Ramos (cell line): ENCODE data around the gene FSHR.

Experiments used
- in situ Hi-C: fragments of 300-500 bp; cut with MboI; formaldehyde crosslinking; loops from one replicate; pipeline ENCODE4 v1.14.3; 2022; ENCODE audit warnings: low sequenced_read_pairs; ENCODE audit not compliant: unreplicated experiment

Gene FSHR

GRCh38 chr2:49122107-49122506 lies 32.2 kb downstream of the FSHR start:
- in situ Hi-C loops, result no loop called here

- in situ Hi-C loops, result no loop called here
Observed at GRCh38 chr2:49113046-49113445, 41.3 kb downstream of the FSHR start.

DNA sequence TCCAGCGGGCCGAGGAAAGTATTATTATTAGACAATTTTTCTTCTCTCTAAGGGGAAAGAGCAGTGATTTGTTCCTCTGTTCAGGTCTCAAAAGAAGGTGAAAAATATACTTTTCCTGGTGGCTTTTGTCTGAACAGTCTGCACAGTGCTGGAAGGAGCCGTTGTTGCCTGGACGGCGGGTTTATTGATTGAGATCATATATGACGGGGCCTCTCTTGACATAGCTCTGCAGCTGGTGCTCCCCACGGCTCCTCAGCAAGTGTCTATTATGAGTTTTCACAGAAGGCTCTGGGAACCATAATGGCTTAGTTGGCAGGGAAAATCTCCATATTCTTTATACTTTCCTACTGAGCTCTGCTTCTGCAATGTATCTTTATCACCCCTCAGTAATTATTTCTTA lies 42.9 kb downstream of the FSHR start:
- in situ Hi-C loops, result no loop called here

GRCh38 chr2:49111006-49111405 lies 43.3 kb downstream of the FSHR start:
- in situ Hi-C loops, result no loop called here

DNA sequence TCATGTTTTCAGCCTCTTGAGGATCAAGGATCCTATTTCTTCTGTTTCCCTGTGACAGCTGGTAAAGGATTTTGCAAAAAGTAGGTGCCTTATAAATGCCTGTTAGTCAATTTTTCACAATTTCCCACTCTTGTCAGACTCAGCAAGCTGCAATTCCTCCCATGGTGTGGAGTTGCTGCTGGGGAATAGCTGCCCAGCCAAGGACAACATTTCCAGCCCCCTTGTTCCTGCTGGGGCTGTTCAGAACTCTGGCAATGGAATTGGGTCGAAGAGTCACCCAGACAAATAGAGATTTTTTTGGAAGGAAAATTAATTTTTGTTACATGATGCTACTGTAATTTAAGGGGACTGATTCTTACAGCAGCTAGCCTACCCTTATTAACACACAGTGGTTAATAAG lies 43.7 kb downstream of the FSHR start:
- in situ Hi-C loops, result no loop called here

DNA sequence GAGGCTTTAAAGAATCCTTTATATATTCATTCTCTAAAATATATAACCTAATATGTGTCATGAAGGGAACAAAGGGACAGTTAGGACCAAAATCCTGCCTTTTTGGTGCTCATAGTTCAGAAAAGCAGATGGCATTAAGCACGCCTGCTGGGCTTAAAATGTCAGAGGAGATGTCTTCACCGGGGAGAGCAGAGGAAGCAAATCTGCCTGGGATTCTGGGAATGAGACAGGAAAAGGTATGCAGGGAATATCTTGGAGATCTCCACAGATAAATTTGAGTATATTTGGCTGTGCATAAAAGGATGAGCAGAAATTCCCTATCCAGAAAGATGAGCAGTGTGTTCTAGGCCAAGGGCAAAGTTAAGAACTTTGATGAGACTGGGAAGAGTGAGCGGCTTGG lies 45.5 kb downstream of the FSHR start:
- in situ Hi-C loops, result no loop called here

GRCh38 chr2:49108436-49108835 lies 45.9 kb downstream of the FSHR start:
- in situ Hi-C loops, result no loop called here

GRCh38 chr2:49105506-49105905 lies 48.8 kb downstream of the FSHR start:
- in situ Hi-C loops, result no loop called here

DNA sequence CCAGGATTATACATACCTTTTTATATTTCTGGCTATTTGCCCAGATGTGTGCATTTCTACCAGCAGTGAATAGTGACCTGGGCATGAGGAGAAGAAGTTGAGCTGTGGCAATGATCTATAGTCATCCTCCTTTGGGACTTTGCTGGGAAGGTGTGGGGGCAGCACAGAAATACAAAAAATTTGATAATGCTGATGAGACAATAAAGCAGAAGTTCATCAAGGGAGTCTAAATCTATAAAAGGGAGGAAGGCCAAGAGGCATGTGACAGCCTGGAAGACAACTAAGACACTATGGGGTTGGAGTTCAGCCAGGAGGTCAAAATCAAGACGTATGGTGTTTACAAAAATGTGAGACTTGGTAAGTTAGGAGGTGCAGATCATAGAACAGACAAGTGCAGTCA lies 52.2 kb downstream of the FSHR start:
- in situ Hi-C loops, result no loop called here

DNA sequence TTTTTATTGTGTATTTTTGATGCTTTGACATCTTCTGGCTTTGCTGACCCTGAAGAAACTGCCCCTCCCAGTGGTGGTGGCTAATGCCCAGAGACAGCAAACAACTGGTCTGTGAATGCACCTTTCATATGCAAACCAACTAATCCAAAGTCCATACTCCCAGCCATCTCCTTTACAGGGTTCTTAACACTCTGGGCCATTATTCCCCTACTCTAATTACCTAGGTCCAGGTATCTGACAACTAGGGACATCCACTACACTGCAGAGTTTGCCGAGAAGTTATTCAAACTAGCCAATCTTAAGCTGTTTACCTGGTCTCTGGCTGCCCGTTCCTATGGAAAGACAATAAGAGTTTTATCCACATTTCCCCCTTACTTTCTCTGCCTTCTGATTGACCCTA lies 73.6 kb downstream of the FSHR start:
- in situ Hi-C loops, result no loop called here

DNA sequence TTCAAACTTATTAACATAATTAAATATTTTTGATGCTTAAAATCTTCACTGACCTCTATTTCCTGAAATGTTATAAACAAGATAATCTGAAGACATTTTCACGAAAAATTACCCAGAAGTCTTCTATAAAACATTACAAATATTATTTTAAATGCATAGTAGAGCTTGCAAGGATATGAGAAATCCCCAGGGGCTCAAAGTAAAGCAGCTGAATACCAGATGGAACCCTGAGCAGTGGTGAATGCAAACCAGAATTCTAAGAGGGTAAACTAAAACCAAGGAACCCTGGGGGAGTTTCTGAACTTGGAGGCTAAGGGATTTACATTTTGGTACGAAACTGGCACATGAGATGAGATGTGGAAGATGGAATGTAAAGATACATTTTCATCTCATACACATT lies 83.6 kb downstream of the FSHR start:
- in situ Hi-C loops, result no loop called here

- in situ Hi-C loops, result no loop called here
Observed at GRCh38 chr2:49069829-49070228, 84.5 kb downstream of the FSHR start.

GRCh38 chr2:49068613-49069012 lies 85.7 kb downstream of the FSHR start:
- in situ Hi-C loops, result no loop called here

DNA sequence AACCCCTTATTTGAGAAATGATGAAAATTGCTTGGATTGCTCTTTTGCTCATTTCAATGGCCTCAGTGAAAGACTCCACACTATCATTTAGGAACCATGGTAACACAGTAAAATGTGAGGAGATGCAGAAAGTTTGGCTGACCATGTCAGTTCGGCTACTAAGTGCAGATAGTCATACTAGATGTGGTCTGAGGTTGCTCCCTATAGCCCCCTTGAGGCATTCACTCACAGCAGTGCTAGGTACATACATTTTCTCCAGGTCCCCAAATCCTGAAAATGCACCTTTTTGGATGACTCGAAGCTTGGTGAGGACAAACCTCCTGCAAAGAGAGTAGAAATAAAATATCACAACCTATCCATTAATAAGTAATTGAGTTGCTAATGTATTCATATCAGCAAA lies 86.3 kb downstream of the FSHR start:
- in situ Hi-C loops, result no loop called here

GRCh38 chr2:49053156-49053555 lies 101.2 kb downstream of the FSHR start:
- in situ Hi-C loops, result no loop called here

DNA sequence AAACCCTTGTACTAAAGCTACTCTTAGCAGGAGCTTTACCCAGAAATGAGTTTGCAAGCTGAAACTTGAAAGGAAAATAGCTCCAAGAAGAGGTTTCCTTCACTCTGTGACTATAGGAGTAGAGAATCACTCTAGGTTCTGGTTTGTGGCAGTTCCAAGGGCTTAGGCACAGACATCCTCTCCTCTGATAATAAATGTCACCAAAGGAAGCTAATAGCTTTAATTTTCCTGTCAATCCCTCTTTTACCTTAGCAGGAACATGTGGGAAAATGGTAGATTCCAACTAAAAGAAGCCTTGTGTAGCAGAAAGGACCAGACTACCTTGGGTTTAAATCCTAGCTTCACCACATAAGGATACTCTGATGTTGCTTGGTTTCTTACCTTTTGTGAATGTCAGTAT lies 104.0 kb downstream of the FSHR start:
- in situ Hi-C loops, result no loop called here

DNA sequence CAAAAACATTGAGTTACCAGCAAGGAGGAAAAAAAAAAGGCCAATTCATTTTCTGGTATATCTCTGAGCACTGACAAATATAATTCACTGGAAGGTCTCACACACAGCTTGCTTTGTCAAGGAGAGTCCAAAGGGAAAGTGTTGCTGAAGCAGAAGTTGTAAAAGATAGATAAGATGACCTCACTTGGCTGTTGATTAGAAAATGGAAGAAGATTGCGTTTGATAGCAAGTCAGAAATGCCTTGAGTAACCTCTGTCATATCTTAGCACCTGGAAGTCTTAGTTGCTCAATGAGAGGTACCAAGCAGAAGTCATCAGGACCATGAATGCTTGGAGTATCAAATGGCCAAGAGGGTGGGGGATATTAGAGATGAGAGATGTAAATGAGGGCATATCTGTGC lies 105.2 kb downstream of the FSHR start:
- in situ Hi-C loops, result no loop called here

DNA sequence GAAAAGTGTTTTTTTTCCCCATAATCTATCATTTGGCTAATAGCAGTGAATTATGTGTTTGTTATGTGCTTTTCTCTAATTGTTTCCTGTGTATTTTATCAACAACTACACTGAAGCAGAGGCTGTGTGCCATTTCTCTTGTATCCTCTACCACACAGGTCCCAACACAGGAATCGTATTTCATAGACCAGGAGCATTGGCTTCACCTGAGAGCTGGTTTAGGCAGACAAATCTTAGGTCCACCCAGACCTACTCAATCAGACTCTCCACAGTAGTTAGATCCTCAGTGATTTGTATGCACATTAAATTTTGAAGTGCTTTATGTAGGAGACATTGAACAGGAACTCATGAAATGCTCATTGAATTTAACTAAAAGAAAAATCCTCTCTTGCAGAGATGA lies 109.2 kb downstream of the FSHR start:
- in situ Hi-C loops, result no loop called here

- in situ Hi-C loops, result no loop called here
Observed at GRCh38 chr2:49044350-49045079, 109.8 kb downstream of the FSHR start.

- in situ Hi-C loops, result no loop called here
Observed at GRCh38 chr2:49043405-49043982, 110.8 kb downstream of the FSHR start.

DNA sequence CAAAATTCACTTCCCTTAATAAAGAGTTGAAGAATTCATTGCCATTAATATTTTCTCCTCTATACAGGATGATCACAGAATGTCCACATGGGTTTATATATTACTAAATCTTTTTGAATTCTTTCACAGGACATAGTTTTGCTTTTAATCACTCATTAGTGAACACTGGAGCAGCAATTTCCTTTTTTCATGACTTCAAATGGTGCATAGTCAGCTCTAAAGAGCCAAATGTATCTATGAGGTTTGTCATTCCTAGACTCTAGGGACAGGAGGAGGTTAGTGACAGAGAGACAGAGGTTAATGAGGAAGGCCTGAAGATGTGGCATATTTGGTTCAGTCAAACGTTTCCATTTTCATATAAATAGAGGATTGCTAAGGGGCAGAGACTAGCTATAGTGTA lies 111.8 kb downstream of the FSHR start:
- in situ Hi-C loops, result no loop called here

- in situ Hi-C loops, result no loop called here
Observed at GRCh38 chr2:49041061-49041460, 113.3 kb downstream of the FSHR start.
